Spleen (tissue), 11 donors: ENCODE results near the gene RNF157. TPM values are rescaled to one million over a fixed set of nuclear protein-coding genes. Genes with fewer than 3 reads are reported as not detected.
A peak's percentile ranks its signal among the peaks of the same experiment; 100 is the strongest.

Experiments
- DNase-seq: peaks from one replicate; pipeline ENCODE4 v3.0.0-alpha.2; 2020
- H3K27ac ChIP-seq, 8 donors: fragments of 200-600 bp; sonication (generic) in 7 of 8; 1 replicate in 4 of 8; 2 replicates in 4 of 8; pipeline versions ENCODE4 v1.5.0 to v1.8.0; 2016 to 2021; ENCODE audit warnings: inconsistent platforms in 4 of 8, mild to moderate bottlenecking in 4 of 8, moderate library complexity in 1 of 8
- H3K27me3 ChIP-seq, 7 donors: fragments of 200-600 bp; sonication (generic) in 6 of 7; replicated peaks in 1 of 7; 1 replicate in 4 of 7; 2 replicates in 3 of 7; pipeline versions ENCODE4 v1.5.0 to v1.8.0; 2016 to 2021; ENCODE audit warnings: inconsistent platforms in 3 of 7, mild to moderate bottlenecking in 1 of 7
- H3K36me3 ChIP-seq, 6 donors: fragments of 200-600 bp; sonication (generic) in 5 of 6; 1 replicate in 4 of 6; 2 replicates in 2 of 6; pipeline versions ENCODE4 v1.5.0 to v1.8.0; 2016 to 2021; ENCODE audit warnings: inconsistent platforms in 2 of 6
- H3K4me1 ChIP-seq, 6 donors: fragments of 200-600 bp; sonication (generic) in 5 of 6; 1 replicate in 3 of 6; 2 replicates in 3 of 6; pipeline versions ENCODE4 v1.5.0 to v1.8.0; 2016 to 2021; ENCODE audit warnings: inconsistent platforms in 3 of 6
- H3K4me3 ChIP-seq, 8 donors: fragments of 200-600 bp; sonication (generic) in 7 of 8; 1 replicate in 4 of 8; 2 replicates in 4 of 8; pipeline versions ENCODE4 v1.5.0 to v1.8.0; 2016 to 2021; ENCODE audit warnings: inconsistent platforms in 4 of 8, mild to moderate bottlenecking in 4 of 8, moderate library complexity in 2 of 8
- H3K9me3 ChIP-seq, 8 donors: fragments of 200-600 bp; sonication (generic) in 7 of 8; 1 replicate in 4 of 8; 2 replicates in 4 of 8; pipeline versions ENCODE4 v1.5.0 to v1.8.0; 2016 to 2021; ENCODE audit warnings: inconsistent platforms in 4 of 8
- POLR2A ChIP-seq, 3 donors: fragments of 450-650 bp; IDR thresholded peaks; one replicate each; pipeline ENCODE4 v1.5.1; 2017; ENCODE audit warnings: antibody characterized with exemption in 3 of 3, mild to moderate bottlenecking in 1 of 3
- POLR2AphosphoS5 ChIP-seq, 3 donors: sonication (generic); formaldehyde crosslinking; IDR thresholded peaks; one replicate each; pipeline ENCODE4 v1.5.1; 2017; ENCODE audit warnings: antibody characterized with exemption in 3 of 3
- WGBS, 5 donors: extraction: QIAGEN DNeasy Blood & Tissue Kit in 3 of 5; methylation state at CpG; one replicate each; pipeline versions ENCODE4 v1.1.5 to v1.1.7; 2013 to 2018; 5-methylcytosine and 5-hydroxymethylcytosine counted together
- intact Hi-C: fragments of 100-400 bp; cut with DNase I; formaldehyde crosslinking; loops from one replicate; pipeline ENCODE4 v1.15.0; 2023; ENCODE audit warnings: low total_unique reads
- polyA plus RNA-seq, 3 donors: library from polyadenylated mRNA; stranded (reverse); fragments of 200-250 nt; gene quantifications; one replicate each; pipeline ENCODE4 v1.2.1, GENCODE V29; 2013
- total RNA-seq, 7 donors: library from RNA; depleted of rRNA in 3 of 7; stranded (reverse); fragments of >200 nt in 3 of 7; fragmentation: NEBNext Ultra II Directional in 4 of 7; extraction: Animal tissue kit (Norgen Biotek cat#: 25700) in 4 of 7; gene quantifications; one replicate each; pipeline versions ENCODE4 v1.1.0 to v1.2.1, GENCODE V29; 2016 to 2021
- TF ChIP-seq, protein P1 (sequence below), 11 experiments: fragments of 200-600 bp in 7 of 11; fragments of 450-650 bp in 4 of 11; sonication (generic) in 4 of 11; IDR thresholded peaks in 8 of 11; conservative IDR thresholded peaks in 3 of 11; 1 replicate in 7 of 11; 2 replicates in 4 of 11; pipeline versions ENCODE4 v1.4.0 to v1.8.0; 2016 to 2021; ENCODE audit warnings: antibody characterized with exemption in 11 of 11, inconsistent platforms in 4 of 11, mild to moderate bottlenecking in 1 of 11
- donor health status: healthy with polysubstance abuse.
- donor health status: DM: no; HTN: no; CAD: no; lungs with moderate emphysema.
- donor health status: DM: no; HTN: no; CAD: no.
- donor health status: Bipolar disorder and iron deficiency.
- donor health status: healthy.
- donor health status: DM: no; HTN: no; CAD: no.
- donor health status: DM: yes; HTN: yes; CAD: no.

Gene RNF157
- total and polyA plus RNA-seq, 10 donors = 0.89 to 13.0 (median 7.6) TPM

DNA sequence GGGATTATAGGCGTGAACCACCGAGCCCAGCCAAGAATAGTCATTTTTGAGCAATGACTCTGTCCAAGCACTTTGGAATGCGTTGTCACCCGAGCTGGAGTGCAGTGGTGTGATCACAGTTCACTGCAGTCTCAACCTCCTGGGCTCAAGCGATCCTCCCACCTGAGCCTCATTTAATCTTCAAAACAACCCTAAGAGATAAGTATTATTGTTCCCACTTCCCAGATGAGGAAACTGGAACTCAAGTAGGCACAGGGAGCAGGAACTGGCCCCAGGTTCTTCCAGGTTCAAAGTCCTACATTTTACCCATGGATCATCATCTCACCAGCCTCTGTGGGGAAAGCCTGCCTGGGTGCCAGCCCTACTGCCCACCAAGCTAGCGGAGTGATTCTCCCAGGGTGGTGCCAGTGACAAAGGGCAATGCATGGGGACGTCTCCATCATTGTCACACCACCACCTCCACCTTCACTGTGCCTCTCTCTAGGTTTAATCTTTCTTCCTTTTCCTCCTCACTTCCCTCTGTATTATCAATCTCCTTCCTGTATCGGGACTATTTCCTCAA lies 11.3 kb upstream of the RNF157 start:
- TF ChIP-seq POLR2A (IDR thresholded peaks at IDR 0.05) (no peak), POLR2AphosphoS5 (IDR thresholded peaks at IDR 0.05) (no peak)
- TF ChIP-seq, protein P1, sequence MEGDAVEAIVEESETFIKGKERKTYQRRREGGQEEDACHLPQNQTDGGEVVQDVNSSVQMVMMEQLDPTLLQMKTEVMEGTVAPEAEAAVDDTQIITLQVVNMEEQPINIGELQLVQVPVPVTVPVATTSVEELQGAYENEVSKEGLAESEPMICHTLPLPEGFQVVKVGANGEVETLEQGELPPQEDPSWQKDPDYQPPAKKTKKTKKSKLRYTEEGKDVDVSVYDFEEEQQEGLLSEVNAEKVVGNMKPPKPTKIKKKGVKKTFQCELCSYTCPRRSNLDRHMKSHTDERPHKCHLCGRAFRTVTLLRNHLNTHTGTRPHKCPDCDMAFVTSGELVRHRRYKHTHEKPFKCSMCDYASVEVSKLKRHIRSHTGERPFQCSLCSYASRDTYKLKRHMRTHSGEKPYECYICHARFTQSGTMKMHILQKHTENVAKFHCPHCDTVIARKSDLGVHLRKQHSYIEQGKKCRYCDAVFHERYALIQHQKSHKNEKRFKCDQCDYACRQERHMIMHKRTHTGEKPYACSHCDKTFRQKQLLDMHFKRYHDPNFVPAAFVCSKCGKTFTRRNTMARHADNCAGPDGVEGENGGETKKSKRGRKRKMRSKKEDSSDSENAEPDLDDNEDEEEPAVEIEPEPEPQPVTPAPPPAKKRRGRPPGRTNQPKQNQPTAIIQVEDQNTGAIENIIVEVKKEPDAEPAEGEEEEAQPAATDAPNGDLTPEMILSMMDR (IDR thresholded peaks at IDR 0.05 in 8 of 11, conservative IDR thresholded peaks at IDR 0.05 in 3 of 11) = no peak
- intact Hi-C loops = no loop called here
- H3K9me3 ChIP-seq = no peaks in the 10 kb centered on the region
- H3K27me3 ChIP-seq = no peaks in the 10 kb centered on the region
- H3K4me3 ChIP-seq = peak overlapping the region in 2 of 8 donors; percentile 13 to 50
- H3K36me3 ChIP-seq = no peaks in the 10 kb centered on the region
- 75 to 86% (median 79%) methylated on average over 8 of the region's 8 CpGs for WGBS, 5 donors
- no peak for DNase-seq
- H3K27ac ChIP-seq = peak overlapping the region; percentile 51 to 94 (median 87)
- peaks cover 15 to 59% (median 31%) of the 10 kb centered on the region in 6 donors for H3K4me1 ChIP-seq

DNA sequence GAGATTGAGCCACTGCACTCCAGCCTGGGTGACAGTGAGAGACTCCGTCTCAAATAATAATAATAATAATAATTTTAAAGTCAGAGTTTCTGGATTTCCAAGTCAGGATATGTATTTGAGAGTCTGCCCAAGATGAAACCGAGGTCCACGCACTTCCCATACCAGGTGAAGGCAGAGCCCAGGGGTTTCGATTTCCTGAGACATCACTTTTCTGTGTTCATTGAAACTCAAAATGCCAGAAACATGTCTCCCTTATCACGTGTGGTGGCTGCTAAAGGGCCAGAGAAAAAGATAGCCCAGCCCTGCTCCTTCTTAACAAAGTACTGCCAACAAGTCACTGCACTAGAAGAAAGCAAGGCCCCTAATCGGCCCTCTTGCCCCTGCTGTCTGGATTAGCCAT lies 9.8 kb upstream of the RNF157 start:
- no peaks in the 10 kb centered on the region for H3K9me3 ChIP-seq
- H3K4me3 ChIP-seq = no peak overlapping the region
- WGBS, 5 donors = 89 to 97% (median 95%) methylated on average over 6 of the region's 6 CpGs
- DNase-seq = no peak
- peaks cover 19 to 64% (median 39%) of the 10 kb centered on the region in 6 donors for H3K4me1 ChIP-seq
- TF ChIP-seq, protein P1 (IDR thresholded peaks at IDR 0.05 in 8 of 11, conservative IDR thresholded peaks at IDR 0.05 in 3 of 11) = no peak
- TF ChIP-seq POLR2A (IDR thresholded peaks at IDR 0.05) (no peak), POLR2AphosphoS5 (IDR thresholded peaks at IDR 0.05) (no peak)
- H3K27me3 ChIP-seq = peaks cover 0 to 8% (median 0%) of the 10 kb centered on the region in 7 donors
- intact Hi-C loops = no loop called here
- H3K27ac ChIP-seq = peak overlapping the region in 2 of 8 donors; percentile 92 to 94
- H3K36me3 ChIP-seq = no peaks in the 10 kb centered on the region

DNA sequence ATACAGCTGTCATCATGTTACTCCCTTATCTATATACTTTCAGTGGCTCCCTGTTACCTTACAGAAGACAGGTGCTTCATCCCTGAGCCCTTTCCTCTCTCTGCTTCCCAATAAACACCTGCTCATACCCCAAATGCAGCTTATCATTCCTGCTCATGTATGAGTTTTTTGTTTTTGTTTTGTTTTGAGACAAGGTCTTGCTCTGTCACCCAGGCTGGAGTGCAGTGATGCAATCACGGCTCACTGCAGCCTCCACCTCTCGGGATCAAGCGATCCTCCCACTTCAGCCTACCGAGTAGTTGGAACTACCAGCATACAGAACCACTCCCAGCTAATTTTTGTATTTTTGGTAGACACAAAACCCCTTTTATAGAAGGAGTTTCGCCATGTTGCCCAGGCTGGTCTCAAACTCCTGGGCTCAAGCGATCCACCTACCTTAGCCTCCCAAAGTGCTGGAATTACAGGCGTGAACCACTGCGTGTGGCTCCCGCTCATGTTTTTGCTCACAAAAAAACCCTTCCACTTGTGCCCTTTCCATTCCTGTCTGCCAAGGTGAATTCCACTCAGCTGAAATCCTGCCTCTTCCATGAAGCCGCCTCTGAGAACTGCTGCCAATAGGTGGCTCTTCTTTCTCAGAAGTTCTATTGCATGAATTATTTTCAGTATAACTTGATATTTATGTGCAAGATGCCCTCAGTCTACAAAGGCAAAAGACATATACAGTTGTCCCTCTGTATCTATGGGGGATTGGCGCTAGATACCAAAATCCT lies 7.9 kb upstream of the RNF157 start:
- H3K4me3 ChIP-seq = no peak overlapping the region
- DNase-seq = no peak
- TF ChIP-seq POLR2A (IDR thresholded peaks at IDR 0.05) (no peak), POLR2AphosphoS5 (IDR thresholded peaks at IDR 0.05) (no peak)
- TF ChIP-seq, protein P1 (IDR thresholded peaks at IDR 0.05 in 8 of 11, conservative IDR thresholded peaks at IDR 0.05 in 3 of 11) = no peak
- H3K36me3 ChIP-seq = no peaks in the 10 kb centered on the region
- peaks cover 18 to 51% (median 34%) of the 10 kb centered on the region in 6 donors for H3K4me1 ChIP-seq
- peaks cover 0 to 25% (median 10%) of the 10 kb centered on the region in 7 donors for H3K27me3 ChIP-seq
- H3K27ac ChIP-seq = no peak overlapping the region
- WGBS, 5 donors = 80 to 90% (median 84%) methylated on average over 11 of the region's 11 CpGs
- intact Hi-C loops = no loop called here
- H3K9me3 ChIP-seq = no peaks in the 10 kb centered on the region

DNA sequence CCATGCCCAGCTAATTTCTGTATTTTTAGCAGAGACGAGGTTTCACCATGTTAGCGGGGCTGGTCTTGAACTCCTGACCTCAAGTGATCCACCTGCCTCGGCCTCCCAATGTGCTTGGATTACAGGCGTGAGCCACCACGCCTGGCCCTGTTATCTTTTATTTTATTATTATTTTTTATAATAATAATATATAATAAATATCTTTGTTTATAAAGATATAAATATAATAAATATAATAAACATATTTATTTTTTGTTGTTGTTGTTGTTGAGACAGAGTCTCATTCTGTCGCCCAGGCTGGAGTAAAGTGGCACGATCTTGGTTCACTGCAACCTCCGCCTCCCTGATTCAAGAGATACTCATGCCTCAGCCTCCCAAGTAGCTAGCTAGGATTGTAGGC lies 7.0 kb upstream of the RNF157 start:
- intact Hi-C loops = no loop called here
- Histone ChIP-seq H3K27ac (peak overlapping the region in 3 of 8 donors; percentile 50 to 77 (median 63)), H3K4me1 (peaks cover 10 to 42% (median 25%) of the 10 kb centered on the region in 6 donors), H3K27me3 (peaks cover 0 to 34% (median 19%) of the 10 kb centered on the region in 7 donors), H3K4me3 (no peak overlapping the region), H3K36me3 (no peaks in the 10 kb centered on the region), H3K9me3 (no peaks in the 10 kb centered on the region)
- TF ChIP-seq POLR2A (IDR thresholded peaks at IDR 0.05) (no peak), POLR2AphosphoS5 (IDR thresholded peaks at IDR 0.05) (no peak)
- TF ChIP-seq, protein P1 (IDR thresholded peaks at IDR 0.05 in 8 of 11, conservative IDR thresholded peaks at IDR 0.05 in 3 of 11) = no peak
- WGBS, 5 donors = 89 to 94% (median 91%) methylated on average over 8 of the region's 8 CpGs
- no peak for DNase-seq
